ENCODE measurements around the gene ERBB4.

- TF ChIP-seq, protein P1, sequence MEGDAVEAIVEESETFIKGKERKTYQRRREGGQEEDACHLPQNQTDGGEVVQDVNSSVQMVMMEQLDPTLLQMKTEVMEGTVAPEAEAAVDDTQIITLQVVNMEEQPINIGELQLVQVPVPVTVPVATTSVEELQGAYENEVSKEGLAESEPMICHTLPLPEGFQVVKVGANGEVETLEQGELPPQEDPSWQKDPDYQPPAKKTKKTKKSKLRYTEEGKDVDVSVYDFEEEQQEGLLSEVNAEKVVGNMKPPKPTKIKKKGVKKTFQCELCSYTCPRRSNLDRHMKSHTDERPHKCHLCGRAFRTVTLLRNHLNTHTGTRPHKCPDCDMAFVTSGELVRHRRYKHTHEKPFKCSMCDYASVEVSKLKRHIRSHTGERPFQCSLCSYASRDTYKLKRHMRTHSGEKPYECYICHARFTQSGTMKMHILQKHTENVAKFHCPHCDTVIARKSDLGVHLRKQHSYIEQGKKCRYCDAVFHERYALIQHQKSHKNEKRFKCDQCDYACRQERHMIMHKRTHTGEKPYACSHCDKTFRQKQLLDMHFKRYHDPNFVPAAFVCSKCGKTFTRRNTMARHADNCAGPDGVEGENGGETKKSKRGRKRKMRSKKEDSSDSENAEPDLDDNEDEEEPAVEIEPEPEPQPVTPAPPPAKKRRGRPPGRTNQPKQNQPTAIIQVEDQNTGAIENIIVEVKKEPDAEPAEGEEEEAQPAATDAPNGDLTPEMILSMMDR (IDR thresholded peaks at IDR 0.05): no peak
- TF ChIP-seq ZC3H11A (IDR thresholded peaks at IDR 0.05) (no peak), POLR2A (IDR thresholded peaks at IDR 0.05; ENCODE audit: low read length) (no peak), HDAC2 (IDR thresholded peaks at IDR 0.05) (no peak), RFX5 (IDR thresholded peaks at IDR 0.05) (no peak), NPAS2 (CRISPR knock-in tag; IDR thresholded peaks at IDR 0.05; ENCODE audit: borderline replicate concordance) (no peak), CHD2 (IDR thresholded peaks at IDR 0.05; ENCODE audit: low read length, partially characterized antibody) (no peak), MAX (IDR thresholded peaks at IDR 0.05) (no peak), KDM5A (IDR thresholded peaks at IDR 0.05) (no peak), RAD21 (conservative IDR thresholded peaks at IDR 0.05 in 1 of 2, IDR thresholded peaks at IDR 0.05 in 1 of 2) (no peak), REST (IDR thresholded peaks at IDR 0.05) (no peak), ZSCAN20 (CRISPR knock-in tag; IDR thresholded peaks at IDR 0.05) (no peak), EP300 (IDR thresholded peaks at IDR 0.05) (no peak)
These were observed 691.9 kb downstream of the ERBB4 start for GRCh38 chr2:211846714-211847113.
